IPS-20b (cell line): ENCODE results near the gene FGD6.
"Not testable (repeated sequence)": the region's sequence is repeated elsewhere in the genome, so short reads cannot be mapped to it uniquely, and the experiment has no call there.

Experiments used
- H3K27ac ChIP-seq: one replicate; pipeline ENCODE4 v1.5.1; 2013; ENCODE audit warnings: low read length
- H3K27me3 ChIP-seq: 2 replicates; pipeline ENCODE4 v1.6.1; 2013; ENCODE audit warnings: mild to moderate bottlenecking, low read length, inconsistent platforms; ENCODE audit not compliant: insufficient read depth
- H3K36me3 ChIP-seq: 2 replicates; pipeline ENCODE4 v1.6.1; 2013; ENCODE audit warnings: low read depth, mild to moderate bottlenecking, inconsistent platforms, low read length, moderate library complexity; ENCODE audit not compliant: insufficient read depth
- H3K4me1 ChIP-seq: 2 replicates; pipeline ENCODE4 v1.6.1; 2013; ENCODE audit warnings: mild to moderate bottlenecking, control low read depth, inconsistent platforms, low read length, moderate library complexity; ENCODE audit not compliant: insufficient read depth
- H3K4me3 ChIP-seq: 2 replicates; pipeline ENCODE4 v1.5.1; 2013; ENCODE audit warnings: mild to moderate bottlenecking, low read length, inconsistent platforms
- H3K9ac ChIP-seq: 2 replicates; pipeline ENCODE4 v1.6.1; 2013; ENCODE audit warnings: low read depth, mild to moderate bottlenecking, inconsistent platforms, low read length, moderate library complexity
- H3K9me3 ChIP-seq: 2 replicates; pipeline ENCODE4 v1.6.1; 2013; ENCODE audit warnings: mild to moderate bottlenecking, low read depth, low read length, inconsistent platforms; ENCODE audit not compliant: insufficient read depth

The FGD6 gene

GRCh38 chr12:95100264-95101190, 116.7 kb downstream of the FGD6 start:
- Histone ChIP-seq H3K4me3 (no peak overlapping the region), H3K9ac (no peak overlapping the region), H3K27ac (no peak overlapping the region), H3K36me3 (peaks cover 62% of the 10 kb centered on the region), H3K27me3 (no peaks in the 10 kb centered on the region), H3K9me3 (no peaks in the 10 kb centered on the region), H3K4me1 (no peaks in the 10 kb centered on the region)

- H3K4me3 ChIP-seq = no peak overlapping the region
- no peaks in the 10 kb centered on the region for H3K4me1 ChIP-seq
- peaks cover 56% of the 10 kb centered on the region for H3K36me3 ChIP-seq
- no peaks in the 10 kb centered on the region for H3K9me3 ChIP-seq
- H3K9ac ChIP-seq = no peak overlapping the region
- no peaks in the 10 kb centered on the region for H3K27me3 ChIP-seq
- H3K27ac ChIP-seq = no peak overlapping the region
Observed at GRCh38 chr12:95099270-95099790, 117.9 kb downstream of the FGD6 start.

- H3K27me3 ChIP-seq = no peaks in the 10 kb centered on the region
- H3K4me1 ChIP-seq = no peaks in the 10 kb centered on the region
- no peak overlapping the region for H3K4me3 ChIP-seq
- H3K9me3 ChIP-seq = no peaks in the 10 kb centered on the region
- H3K27ac ChIP-seq = no peak overlapping the region
- no peak overlapping the region for H3K9ac ChIP-seq
- H3K36me3 ChIP-seq = peaks cover 48% of the 10 kb centered on the region
Observed at GRCh38 chr12:95096852-95097251, 120.4 kb downstream of the FGD6 start.

GRCh38 chr12:95096378-95096777, 120.9 kb downstream of the FGD6 start:
- no peak overlapping the region for H3K4me3 ChIP-seq
- H3K9me3 ChIP-seq = no peaks in the 10 kb centered on the region
- peaks cover 53% of the 10 kb centered on the region for H3K36me3 ChIP-seq
- H3K27ac ChIP-seq = no peak overlapping the region
- no peak overlapping the region for H3K9ac ChIP-seq
- no peaks in the 10 kb centered on the region for H3K4me1 ChIP-seq
- no peaks in the 10 kb centered on the region for H3K27me3 ChIP-seq

GRCh38 chr12:95095866-95096265, 121.4 kb downstream of the FGD6 start:
- peaks cover 58% of the 10 kb centered on the region for H3K36me3 ChIP-seq

GRCh38 chr12:95089462-95089861, 127.8 kb downstream of the FGD6 start:
- Histone ChIP-seq H3K9ac (no peak overlapping the region), H3K4me1 (no peaks in the 10 kb centered on the region), H3K9me3 (no peaks in the 10 kb centered on the region), H3K27ac (no peak overlapping the region), H3K4me3 (no peak overlapping the region), H3K36me3 (peaks cover 71% of the 10 kb centered on the region), H3K27me3 (no peaks in the 10 kb centered on the region)

More at GRCh38 chr12:95095866-95096265, 121.4 kb downstream of the FGD6 start:
- not testable (repeated sequence) for H3K27me3 ChIP-seq, H3K27ac ChIP-seq, H3K4me3 ChIP-seq, H3K9ac ChIP-seq, H3K9me3 ChIP-seq, H3K4me1 ChIP-seq

- peaks cover 2% of the 10 kb centered on the region; the same call in 1 of the 2 replicates for H3K4me1 ChIP-seq
- H3K4me3 ChIP-seq = no peak overlapping the region
Observed at GRCh38 chr12:95088379-95088778, 128.9 kb downstream of the FGD6 start.

GRCh38 chr12:95085612-95086011, 131.7 kb downstream of the FGD6 start:
- Histone ChIP-seq H3K4me3 (no peak overlapping the region), H3K4me1 (peaks cover 2% of the 10 kb centered on the region; the same call in 1 of the 2 replicates), H3K9ac (no peak overlapping the region), H3K27me3 (no peaks in the 10 kb centered on the region), H3K9me3 (no peaks in the 10 kb centered on the region), H3K27ac (no peak overlapping the region), H3K36me3 (peaks cover 60% of the 10 kb centered on the region)

More at GRCh38 chr12:95088379-95088778, 128.9 kb downstream of the FGD6 start:
- peaks cover 77% of the 10 kb centered on the region for H3K36me3 ChIP-seq
- no peaks in the 10 kb centered on the region for H3K27me3 ChIP-seq
- H3K27ac ChIP-seq = no peak overlapping the region
- no peaks in the 10 kb centered on the region for H3K9me3 ChIP-seq
- H3K9ac ChIP-seq = no peak overlapping the region

GRCh38 chr12:95083938-95084337, 133.3 kb downstream of the FGD6 start:
- Histone ChIP-seq H3K4me3 (no peak overlapping the region), H3K4me1 (peaks cover 2% of the 10 kb centered on the region; the same call in 1 of the 2 replicates), H3K9ac (no peak overlapping the region), H3K27me3 (no peaks in the 10 kb centered on the region), H3K27ac (no peak overlapping the region), H3K9me3 (no peaks in the 10 kb centered on the region), H3K36me3 (peaks cover 44% of the 10 kb centered on the region)

- no peaks in the 10 kb centered on the region for H3K27me3 ChIP-seq
- H3K4me1 ChIP-seq = peaks cover 2% of the 10 kb centered on the region; the same call in 1 of the 2 replicates
- no peaks in the 10 kb centered on the region for H3K9me3 ChIP-seq
- no peak overlapping the region for H3K4me3 ChIP-seq
- peaks cover 39% of the 10 kb centered on the region for H3K36me3 ChIP-seq
- no peak overlapping the region for H3K27ac ChIP-seq
- H3K9ac ChIP-seq = no peak overlapping the region
Observed at GRCh38 chr12:95083471-95083870, 133.8 kb downstream of the FGD6 start.

GRCh38 chr12:95077341-95077740, 139.9 kb downstream of the FGD6 start:
- Histone ChIP-seq H3K4me1 (peaks cover 3% of the 10 kb centered on the region; the same call in 1 of the 2 replicates), H3K27ac (no peak overlapping the region), H3K9ac (no peak overlapping the region), H3K9me3 (no peaks in the 10 kb centered on the region), H3K4me3 (no peak overlapping the region), H3K36me3 (0 out of 2 replicates have a peak, but pooled peaks cover 5% of the 10 kb centered on the region), H3K27me3 (no peaks in the 10 kb centered on the region)

GRCh38 chr12:95074766-95075165, 142.5 kb downstream of the FGD6 start:
- no peaks in the 10 kb centered on the region for H3K27me3 ChIP-seq
- H3K4me3 ChIP-seq = no peak overlapping the region
- no peak overlapping the region for H3K27ac ChIP-seq
- no peaks in the 10 kb centered on the region for H3K9me3 ChIP-seq
- H3K36me3 ChIP-seq = peaks cover under 1% of the 10 kb centered on the region; the same call in 1 of the 2 replicates
- peaks cover 3% of the 10 kb centered on the region; the same call in 1 of the 2 replicates for H3K4me1 ChIP-seq
- no peak overlapping the region for H3K9ac ChIP-seq
